Bone marrow (tissue), 2 donors: ENCODE measurements around the gene ZNF764.
"Not testable (repeated sequence)": the region's sequence is repeated elsewhere in the genome, so short reads cannot be mapped to it uniquely, and the experiment has no call there.

Experiments used
- DNase-seq, 2 donors: peaks; one replicate each; lab custom pipeline; 2025; lab: John Stamatoyannopoulos, UW

The ZNF764 gene

DNA sequence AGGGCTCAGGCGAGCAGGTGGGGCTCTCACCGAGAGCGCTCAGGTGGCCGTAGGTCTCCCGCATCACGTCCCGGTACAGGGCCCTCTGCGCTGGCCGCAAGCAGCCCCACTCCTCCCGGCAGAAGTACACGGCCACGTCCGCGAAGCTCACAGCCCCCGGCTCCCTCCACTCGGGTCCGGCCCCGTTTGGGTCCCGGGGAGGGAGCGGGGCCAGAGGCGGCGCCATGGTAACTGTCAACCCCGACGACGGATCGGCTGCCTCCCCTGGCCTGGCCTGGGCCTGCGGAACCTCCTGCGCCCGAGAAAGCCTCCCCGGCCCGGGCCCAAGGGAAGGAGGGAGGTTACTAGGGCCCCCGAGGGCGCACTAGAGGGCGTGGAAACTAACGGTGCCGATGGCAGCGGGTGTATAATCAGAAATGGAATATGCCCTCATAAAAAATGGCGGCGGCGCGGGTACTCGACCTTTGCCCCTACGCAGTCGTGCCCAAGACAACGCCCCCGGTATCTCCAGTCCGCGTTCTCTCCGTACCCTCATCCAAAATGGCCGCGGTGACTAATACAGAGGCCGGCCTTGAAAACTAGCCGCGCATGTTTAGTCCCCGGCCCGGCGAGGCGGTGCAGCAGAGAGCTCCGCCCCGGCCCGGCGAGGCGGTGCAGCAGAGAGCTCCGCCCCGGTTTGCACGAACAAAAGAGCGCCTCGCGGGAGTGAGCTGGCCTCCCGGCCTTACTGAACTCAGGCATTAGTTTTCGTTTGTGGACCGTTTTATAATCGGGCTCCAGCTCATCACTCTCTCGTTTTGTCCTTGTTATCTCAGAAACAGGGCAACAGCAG lies at the start of gene ZNF764:
Gene ZNF764, minus strand, starts transcription at position 418 of the 832 bp plus-strand sequence. Its CDS starts 192 bp downstream, at position 226.
- peak; percentile 97 to 98 for DNase-seq

DNA sequence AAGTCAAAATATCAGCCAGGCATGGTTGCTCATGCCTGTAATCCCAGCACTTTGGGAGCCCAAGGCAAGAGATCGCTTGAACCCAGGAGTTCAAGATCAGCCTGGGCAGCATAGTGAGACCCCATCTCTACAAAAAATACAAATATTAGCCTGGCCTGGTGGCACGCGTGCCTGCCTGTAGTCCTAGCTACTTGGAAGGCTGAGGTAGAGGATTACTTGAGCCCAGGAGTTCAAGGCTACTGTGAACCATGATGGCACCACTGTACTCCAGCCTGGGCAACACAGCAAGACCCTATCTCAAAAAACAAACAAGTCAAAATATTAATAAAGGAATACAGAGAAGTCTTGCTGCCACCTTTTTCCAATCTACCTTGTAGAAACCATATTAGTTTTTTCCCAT lies 47.8 kb upstream of the ZNF764 start:
- DNase-seq: no peak

- DNase-seq: no peak
These were observed 47.0 kb upstream of the ZNF764 start for GRCh38 chr16:30605158-30605557.

DNA sequence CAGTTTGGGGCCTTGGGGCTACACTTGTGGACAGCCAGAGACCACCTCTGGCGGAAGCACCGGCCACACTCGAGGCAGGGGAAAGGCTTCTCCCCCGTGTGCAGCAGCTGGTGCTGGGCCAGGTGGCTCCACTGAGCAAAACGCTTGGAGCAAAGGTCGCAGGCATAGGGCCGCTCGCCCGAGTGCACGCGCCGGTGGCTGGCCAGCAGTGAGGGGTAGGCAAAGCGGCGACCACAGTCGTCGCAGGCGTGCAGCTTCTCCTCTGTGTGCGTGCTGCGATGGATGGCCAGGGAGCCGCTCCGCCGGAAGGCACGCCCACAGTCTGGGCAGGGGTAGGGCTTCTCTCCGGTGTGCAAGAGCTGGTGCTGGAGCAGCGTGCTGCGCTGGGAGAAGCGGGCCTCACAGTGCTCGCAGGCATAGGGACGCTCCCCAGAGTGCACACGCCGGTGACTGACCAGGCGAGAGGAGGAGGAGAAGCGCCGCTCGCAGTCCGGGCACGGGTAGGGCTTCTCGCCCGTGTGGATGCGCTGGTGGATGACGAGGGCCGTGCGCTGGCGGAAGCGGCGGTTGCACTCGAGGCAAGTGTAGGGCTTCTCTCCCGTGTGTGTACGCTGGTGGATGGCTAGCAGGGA lies 46.3 kb upstream of the ZNF764 start:
- DNase-seq: no peak

DNA sequence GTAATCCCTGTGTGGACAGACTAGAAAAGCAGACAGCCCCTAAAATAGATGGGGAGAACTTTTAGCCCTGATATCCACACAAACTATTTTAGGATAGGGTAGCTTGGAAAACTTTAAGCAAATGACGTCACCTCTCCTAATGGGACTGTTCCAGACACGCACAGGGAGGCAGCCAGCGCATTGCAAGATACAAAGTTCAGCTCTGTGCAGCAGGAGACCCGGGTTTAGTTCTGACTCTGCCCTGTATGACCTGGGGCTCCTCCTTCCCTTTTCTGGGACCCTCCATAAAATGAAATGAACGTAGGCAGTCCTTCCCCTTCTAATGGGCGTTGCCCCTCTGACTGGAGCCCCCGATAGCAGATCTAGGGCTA lies 45.8 kb upstream of the ZNF764 start:
- DNase-seq: no peak

DNA sequence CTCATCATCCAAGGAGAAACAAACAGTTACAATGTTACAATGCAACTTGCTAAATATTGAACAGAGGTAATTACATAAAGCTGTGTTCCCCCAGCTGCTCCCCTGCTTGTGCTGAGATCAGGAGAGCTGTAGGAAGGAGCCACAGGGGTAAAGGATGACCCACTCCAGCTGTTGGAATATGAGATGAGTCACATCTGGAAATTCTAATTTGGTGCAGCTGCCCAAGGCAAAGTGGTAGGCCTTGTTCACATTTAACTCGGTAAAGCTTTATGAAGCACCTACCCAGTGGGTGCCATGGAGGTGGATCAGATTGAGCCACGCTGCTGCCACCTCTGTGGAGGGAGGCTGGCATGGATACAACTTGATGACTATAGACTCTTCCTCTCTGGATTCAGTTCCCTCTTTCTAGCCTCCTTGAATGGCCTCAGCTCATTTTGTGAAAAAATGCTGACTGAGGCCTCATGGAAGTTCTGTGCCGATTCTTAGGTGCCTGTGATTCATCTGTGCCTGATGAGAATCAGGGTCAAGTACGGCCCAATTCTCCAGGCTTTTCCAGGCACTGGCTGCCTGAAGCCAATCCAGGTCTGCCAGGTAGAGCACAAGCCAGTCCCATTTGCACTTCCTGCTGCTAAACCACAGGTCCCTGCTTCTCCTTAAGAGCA lies 44.6 kb upstream of the ZNF764 start:
- no peak for DNase-seq

GRCh38 chr16:30601966-30602365 lies 43.8 kb upstream of the ZNF764 start:
- no peak for DNase-seq

DNA sequence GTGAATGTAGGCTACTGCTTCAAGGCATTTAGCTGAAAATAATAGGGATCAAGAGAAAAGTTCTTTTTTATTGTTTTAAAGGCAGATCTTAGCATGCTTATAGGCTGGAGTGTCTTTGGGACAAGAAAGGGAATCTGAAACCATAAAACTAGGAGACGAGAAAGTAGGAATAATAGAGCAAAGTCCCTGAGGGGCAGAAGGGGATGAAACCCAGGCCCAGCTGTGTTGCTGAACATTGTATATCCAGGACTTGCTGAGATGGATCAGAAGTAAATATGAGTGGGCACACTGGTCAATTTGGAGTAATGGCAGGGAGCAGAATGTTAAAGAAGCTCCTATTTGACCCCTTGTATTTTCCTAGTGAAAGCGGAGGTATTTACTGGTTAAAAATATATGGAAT lies 42.8 kb upstream of the ZNF764 start:
- DNase-seq: no peak

GRCh38 chr16:30600215-30600614 lies 42.0 kb upstream of the ZNF764 start:
- DNase-seq: no peak

- DNase-seq: no peak
These were observed 34.7 kb upstream of the ZNF764 start for GRCh38 chr16:30592871-30593270.

- not testable (repeated sequence) for DNase-seq
These were observed 32.7 kb upstream of the ZNF764 start for GRCh38 chr16:30590869-30591268.

DNA sequence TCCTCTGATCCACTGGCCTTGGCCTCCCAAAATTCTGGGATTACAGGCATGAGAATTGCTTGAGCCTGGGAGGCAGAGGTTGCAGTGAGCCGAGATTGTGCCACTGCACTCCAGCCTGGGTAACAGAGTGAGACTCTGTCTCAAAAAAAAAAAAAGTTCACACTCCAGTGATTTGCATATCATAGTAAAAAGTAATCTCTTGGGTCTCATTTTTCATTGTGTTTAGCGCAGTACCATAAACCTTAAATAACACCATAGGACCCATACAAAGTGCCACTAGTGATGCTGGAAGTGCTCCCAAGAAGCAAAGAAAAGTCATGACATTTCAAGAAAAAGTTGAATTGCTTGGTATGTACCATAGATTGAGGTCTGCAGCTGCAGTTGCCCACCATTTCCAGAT lies 31.4 kb upstream of the ZNF764 start:
- not testable (repeated sequence) for DNase-seq

DNA sequence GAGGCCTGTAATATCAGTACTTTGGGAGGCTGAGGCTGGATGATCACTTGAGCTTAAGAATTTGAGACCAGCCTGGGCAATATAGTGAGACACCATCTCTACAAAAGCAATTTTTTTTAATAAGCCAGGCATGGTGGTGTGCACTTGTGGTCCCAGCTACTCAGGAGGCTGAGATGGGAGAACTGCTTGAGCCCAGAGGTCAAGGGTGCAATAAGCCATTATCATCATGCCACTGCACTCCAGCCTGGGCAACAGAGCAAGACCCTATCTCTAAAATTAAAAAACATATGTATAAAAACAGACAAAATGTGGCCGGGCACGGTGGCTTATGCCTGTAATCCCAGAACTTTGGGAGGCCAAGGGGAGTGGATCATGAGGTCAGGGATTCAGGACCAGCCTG lies 30.5 kb upstream of the ZNF764 start:
- no peak for DNase-seq

- peak; percentile 60 to 97 for DNase-seq
These were observed 27.4 kb upstream of the ZNF764 start, which contains the start of gene ZNF785 for GRCh38 chr16:30585400-30586191. Gene ZNF785, minus strand, starts transcription at chr16:30585697. Its CDS starts 86 bp downstream, at chr16:30585611.

- DNase-seq: no peak
These were observed 26.8 kb upstream of the ZNF764 start for GRCh38 chr16:30585022-30585399.

- no peak for DNase-seq
These were observed 24.6 kb upstream of the ZNF764 start for GRCh38 chr16:30582611-30583340.

DNA sequence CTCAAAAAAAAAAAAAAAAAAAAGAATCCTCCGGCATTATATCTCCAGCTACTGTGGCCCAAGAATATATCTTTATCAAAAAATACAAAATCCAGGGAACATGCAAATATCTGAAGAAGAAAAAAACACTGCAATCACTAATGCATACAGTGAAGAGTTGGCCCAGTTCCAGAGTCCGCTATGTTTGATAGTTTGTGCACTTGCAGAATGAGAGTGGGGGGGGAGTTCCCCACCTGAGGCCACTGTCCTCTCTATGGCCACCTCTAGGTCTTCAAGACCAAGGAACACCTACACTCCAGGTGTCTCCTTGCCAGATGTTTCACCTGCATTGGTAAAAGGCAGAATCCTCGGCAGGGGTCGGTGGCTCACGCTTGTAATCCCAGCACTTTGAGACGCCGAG lies 23.3 kb upstream of the ZNF764 start:
- DNase-seq: no peak

DNA sequence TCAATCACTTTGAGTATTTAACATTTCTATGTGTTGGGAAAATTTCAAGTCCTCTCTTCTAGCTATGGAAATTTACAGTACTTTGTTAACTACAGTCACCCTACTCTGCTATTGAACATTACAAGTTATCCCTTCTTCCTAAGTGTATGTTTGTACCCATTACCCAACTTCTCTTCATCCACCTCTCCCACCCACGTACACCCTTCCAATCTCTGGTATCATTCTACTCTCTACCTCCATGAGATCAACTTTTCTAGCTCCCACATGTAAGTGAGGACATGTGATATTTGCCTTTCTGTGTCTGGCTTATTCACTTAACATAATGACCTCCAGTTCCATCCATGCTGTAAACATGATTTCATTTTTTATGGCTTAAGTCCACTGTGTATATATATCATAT lies 16.5 kb upstream of the ZNF764 start:
- no peak for DNase-seq

DNA sequence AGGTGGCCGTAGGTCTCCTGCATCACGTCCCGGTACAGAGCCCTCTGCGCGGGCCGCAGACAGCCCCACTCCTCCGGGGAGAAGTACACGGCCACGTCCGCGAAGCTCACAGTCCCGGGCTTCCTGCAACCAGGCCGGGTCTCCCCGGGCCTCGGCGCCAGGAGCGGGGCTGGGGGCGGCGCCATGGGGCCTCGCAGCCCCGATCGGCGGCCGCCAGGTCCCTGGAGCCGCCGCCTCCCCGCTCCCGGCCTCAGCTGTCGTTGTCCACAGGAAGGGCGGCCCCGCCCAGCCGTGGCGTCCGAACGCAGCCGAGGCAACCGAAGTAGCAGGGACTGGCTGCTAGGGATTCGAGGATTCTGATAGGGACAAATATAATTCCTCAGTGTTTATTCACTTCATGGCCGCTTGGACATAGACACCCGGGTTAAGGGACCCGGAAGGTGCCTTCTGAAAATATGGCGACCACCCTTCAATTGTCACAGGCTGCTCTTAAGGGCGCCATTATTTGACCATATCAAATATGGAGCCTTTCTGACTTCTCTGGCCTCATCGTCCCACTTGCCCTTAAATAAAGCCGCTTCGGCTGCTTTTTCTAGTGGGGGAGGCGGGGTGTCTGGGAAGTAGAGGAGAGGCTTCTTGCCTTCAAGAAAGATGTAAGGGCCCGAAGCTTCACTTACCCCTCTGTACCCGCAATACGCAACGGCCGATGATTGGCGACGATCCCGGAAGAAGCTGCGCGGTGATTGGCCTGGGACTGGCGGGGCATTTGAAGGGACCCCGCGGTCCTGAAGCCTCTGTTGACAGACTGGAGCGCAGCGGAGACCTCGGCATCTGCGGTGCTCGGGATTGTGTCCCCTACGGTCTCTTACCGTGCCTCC lies 13.5 kb upstream of the ZNF764 start, which contains the start of gene ZNF688:
Gene ZNF688, minus strand, starts transcription at position 270 of the 878 bp plus-strand sequence. Its CDS starts 85 bp downstream, at position 185.
- DNase-seq: peak; percentile 89 to 98
